ENCODE data around the gene PALLD.

The PALLD gene

DNA sequence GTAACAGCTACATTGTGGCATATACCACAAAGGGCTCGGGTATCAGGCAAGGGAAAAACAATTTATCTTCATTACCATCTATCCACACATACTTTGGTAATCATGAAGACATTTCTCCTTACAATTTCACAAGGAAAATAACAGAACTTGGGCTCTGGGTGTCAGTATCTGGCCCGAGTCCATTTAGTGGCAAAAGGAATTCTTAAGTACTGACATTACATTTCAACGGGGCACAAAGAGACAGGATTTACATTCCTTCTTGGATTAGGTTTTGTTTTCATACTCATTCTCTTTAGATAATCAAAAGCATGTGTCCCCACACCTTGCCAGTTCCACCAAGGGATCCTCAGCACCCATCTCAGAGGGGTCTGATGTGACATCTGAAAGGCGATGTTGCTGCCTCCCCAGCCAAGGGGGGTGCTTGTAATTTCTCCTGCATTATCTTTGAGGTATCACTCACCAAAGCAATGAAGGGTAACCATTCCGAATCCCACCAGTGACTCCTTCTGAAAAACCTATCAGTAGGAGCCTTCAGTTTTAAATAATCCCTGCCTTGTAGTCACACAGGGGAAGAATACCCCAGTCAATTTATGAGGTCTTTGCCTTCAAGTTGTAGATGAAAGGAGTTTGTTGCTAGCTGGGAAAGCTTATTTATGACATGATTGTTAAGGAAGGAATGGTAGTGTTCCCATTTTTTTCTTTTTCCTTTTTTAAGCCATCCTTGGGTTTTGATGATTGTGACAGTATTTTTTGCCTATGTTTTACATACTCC lies 118.6 kb downstream of the PALLD start:
- peaks cover 18% of the 10 kb centered on the region for H3K27me3 Mint-ChIP-seq (ENCODE audit: low read depth)
- H3K36me3 Mint-ChIP-seq (ENCODE audit: low read depth) = no peaks in the 10 kb centered on the region
- H3K27ac Mint-ChIP-seq = no peak overlapping the region
- H3K9me3 Mint-ChIP-seq = no peaks in the 10 kb centered on the region
- H3K4me1 Mint-ChIP-seq (ENCODE audit: low read depth) = no peaks in the 10 kb centered on the region
- H3K4me3 Mint-ChIP-seq = no peak overlapping the region

DNA sequence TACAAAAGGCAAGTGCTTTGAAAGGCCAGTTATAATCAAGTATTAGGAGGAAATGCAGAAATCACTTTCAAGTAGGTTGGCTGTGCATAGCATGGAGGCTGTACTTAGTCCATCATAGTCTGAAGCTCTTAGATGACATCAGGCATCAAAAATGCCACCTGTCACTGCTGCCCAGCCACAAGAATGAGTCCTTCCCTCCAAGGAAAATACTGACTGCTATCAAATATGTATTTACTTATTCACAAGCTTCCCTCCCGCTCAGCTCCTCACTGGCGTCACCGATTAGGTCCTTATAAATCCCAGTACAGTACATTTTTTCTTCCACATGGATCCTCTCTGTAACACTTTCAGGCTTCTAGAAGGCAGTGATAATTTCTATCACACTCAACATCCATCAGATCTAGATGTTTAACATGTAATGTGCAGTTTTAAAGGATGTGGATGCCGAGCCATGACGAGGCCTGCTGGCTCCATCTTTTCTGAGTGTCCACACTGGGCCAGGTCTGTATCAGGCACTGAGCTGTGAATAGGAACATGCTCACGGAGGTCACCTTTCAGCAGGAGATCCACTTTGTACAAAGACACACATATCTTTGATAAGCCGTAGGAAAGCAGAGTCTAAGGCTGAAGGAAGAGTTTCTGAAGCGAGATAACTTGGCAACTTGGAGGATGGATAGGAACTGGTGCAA lies 121.9 kb downstream of the PALLD start:
- no peak overlapping the region for H3K4me3 Mint-ChIP-seq
- no peaks in the 10 kb centered on the region for H3K9me3 Mint-ChIP-seq
- H3K36me3 Mint-ChIP-seq (ENCODE audit: low read depth) = no peaks in the 10 kb centered on the region
- peaks cover 26% of the 10 kb centered on the region for H3K27me3 Mint-ChIP-seq (ENCODE audit: low read depth)
- no peaks in the 10 kb centered on the region for H3K4me1 Mint-ChIP-seq (ENCODE audit: low read depth)
- H3K27ac Mint-ChIP-seq = no peak overlapping the region

DNA sequence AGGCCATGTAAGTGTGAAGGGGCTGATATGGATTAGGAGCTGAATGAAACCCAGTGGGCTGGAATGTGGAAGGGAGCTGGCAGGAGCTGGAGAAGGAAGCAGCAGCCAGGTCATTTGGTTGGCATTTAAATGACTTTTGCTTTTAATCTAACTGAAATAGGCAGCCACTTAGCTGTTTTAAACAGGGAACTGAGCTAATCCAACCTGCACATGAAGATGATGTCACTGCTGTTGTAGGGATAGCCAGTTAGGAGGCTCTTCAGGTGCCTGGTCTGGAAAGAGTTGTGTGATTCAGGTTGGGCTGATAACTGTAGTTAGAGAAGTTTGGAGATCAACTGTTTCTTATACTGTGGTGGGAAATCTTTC lies 122.4 kb downstream of the PALLD start:
- H3K4me1 Mint-ChIP-seq (ENCODE audit: low read depth) = no peaks in the 10 kb centered on the region
- no peak overlapping the region for H3K4me3 Mint-ChIP-seq
- H3K36me3 Mint-ChIP-seq (ENCODE audit: low read depth) = no peaks in the 10 kb centered on the region
- H3K9me3 Mint-ChIP-seq = no peaks in the 10 kb centered on the region
- H3K27me3 Mint-ChIP-seq (ENCODE audit: low read depth) = peaks cover 28% of the 10 kb centered on the region
- H3K27ac Mint-ChIP-seq = no peak overlapping the region

DNA sequence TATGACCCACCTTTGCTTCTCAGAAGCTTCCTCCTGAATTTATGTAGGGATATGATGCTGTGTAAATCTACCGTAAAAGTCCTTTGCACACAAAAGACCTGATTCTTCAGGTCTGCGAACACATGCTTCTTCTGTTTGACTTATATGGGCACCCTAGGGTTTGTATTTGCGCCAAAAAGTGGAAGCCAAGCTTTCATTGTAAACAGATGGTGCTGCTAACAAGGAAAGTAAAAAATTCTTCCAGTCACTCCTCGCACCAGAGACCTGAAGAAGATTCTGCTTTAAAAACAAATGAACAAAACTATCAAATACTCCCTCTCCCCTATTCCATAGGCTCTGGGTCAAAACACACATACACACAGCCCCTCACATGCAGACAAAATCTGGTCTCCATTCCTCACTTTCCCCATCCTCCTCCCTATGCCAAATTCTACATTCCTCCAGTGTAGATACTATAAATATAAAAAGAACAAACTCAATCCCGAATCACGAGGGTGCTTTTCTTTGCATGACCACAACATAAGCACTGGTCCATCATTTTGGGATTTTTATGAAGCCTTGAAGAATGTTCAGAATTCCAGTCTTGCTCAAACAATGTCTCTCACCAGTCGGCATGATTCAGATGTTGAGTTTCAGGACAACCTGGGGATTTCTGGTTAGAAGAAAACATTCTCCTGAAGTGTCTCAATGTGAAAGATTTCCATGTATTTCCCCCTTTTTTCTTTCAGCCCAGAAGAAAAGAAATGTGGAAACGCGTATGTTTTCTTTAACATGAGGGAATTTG lies 125.1 kb downstream of the PALLD start:
- H3K4me1 Mint-ChIP-seq (ENCODE audit: low read depth) = no peaks in the 10 kb centered on the region
- no peak overlapping the region for H3K27ac Mint-ChIP-seq
- H3K4me3 Mint-ChIP-seq = no peak overlapping the region
- H3K36me3 Mint-ChIP-seq (ENCODE audit: low read depth) = no peaks in the 10 kb centered on the region
- H3K27me3 Mint-ChIP-seq (ENCODE audit: low read depth) = peaks cover 25% of the 10 kb centered on the region
- H3K9me3 Mint-ChIP-seq = no peaks in the 10 kb centered on the region

DNA sequence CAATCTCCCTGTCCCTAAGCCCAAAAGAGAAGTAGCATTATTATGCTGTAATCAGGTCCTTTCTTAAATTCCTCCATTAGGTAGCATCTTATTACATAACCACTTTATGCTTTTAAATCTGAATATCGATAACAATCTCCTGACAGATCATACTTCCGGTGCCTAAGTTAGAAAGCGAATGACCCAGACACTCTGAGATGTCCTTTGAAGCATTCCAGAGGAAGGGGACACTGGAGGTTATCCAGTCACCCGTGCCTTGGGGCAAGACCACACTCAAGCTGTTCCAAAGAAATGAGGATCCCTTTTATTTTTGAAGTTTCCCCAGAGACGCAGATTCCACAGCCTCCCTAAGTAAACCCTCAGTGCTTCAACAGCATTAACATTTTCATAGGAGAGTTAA lies 125.7 kb downstream of the PALLD start:
- H3K9me3 Mint-ChIP-seq = no peaks in the 10 kb centered on the region
- H3K36me3 Mint-ChIP-seq (ENCODE audit: low read depth) = no peaks in the 10 kb centered on the region
- H3K27me3 Mint-ChIP-seq (ENCODE audit: low read depth) = peaks cover 25% of the 10 kb centered on the region
- H3K4me3 Mint-ChIP-seq = no peak overlapping the region
- no peaks in the 10 kb centered on the region for H3K4me1 Mint-ChIP-seq (ENCODE audit: low read depth)
- H3K27ac Mint-ChIP-seq = no peak overlapping the region

DNA sequence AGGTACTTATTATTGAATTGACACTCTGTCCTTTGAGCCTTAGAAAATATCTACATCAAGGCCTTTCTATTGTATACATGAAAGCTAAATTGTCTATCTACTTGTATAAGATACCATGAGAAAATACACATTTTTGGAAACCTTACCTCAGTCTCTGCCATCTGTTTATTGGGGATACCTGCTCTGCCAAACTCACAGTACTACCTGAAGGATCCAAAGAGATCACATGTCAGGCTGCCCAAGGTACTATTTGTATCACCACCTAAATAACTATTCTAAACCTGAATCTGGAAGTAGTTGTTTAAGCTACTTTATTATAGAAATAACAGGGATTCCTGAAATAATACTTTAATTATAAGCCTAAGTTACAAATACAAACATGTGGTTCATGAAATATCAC lies 126.2 kb downstream of the PALLD start:
- Mint-ChIP-seq H3K36me3 (ENCODE audit: low read depth) (no peaks in the 10 kb centered on the region), H3K27ac (no peak overlapping the region), H3K27me3 (ENCODE audit: low read depth) (peaks cover 25% of the 10 kb centered on the region), H3K4me1 (ENCODE audit: low read depth) (no peaks in the 10 kb centered on the region), H3K9me3 (no peaks in the 10 kb centered on the region), H3K4me3 (no peak overlapping the region)

DNA sequence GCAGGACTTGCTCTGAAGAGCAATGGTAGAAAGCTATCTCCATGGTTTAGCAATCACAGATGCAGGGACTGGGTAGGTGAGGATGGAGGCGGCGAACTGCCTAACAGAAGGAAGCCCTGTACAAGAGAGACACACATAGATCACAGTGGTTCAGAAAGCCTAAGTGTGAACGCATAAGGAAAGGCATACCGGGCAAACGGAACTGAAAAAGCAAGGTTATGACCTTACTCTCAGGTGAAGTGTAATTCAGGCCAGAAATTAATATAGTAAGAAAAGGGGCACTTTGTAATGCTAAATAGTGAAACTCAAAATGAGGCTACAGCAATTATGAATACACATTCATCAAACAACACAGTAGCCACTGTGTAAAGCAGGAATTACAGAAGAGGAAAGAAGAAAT lies 126.6 kb downstream of the PALLD start:
- H3K36me3 Mint-ChIP-seq (ENCODE audit: low read depth) = no peaks in the 10 kb centered on the region
- no peaks in the 10 kb centered on the region for H3K9me3 Mint-ChIP-seq
- H3K4me1 Mint-ChIP-seq (ENCODE audit: low read depth) = no peaks in the 10 kb centered on the region
- no peak overlapping the region for H3K4me3 Mint-ChIP-seq
- peaks cover 29% of the 10 kb centered on the region for H3K27me3 Mint-ChIP-seq (ENCODE audit: low read depth)
- H3K27ac Mint-ChIP-seq = no peak overlapping the region

DNA sequence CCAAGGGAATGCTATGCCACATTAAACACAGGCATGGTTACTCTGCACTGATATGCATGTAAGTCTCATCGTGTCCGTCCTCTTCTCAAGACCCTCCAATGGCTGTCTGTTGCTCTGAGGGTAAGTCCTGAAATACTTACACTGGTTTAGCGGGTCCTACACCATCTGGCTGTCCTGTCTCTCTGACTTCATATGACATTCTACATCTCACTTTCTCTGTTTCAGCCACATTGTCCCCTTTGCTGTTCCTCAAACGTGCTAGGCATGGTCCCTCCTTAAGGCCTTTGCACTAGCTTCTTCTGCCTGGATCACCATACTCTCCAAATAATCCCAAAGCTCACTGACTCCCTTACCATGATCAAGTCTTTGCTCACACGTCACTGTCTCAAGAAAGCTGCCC lies 131.4 kb downstream of the PALLD start:
- H3K27ac Mint-ChIP-seq = no peak overlapping the region
- H3K9me3 Mint-ChIP-seq = no peaks in the 10 kb centered on the region
- peaks cover 57% of the 10 kb centered on the region for H3K27me3 Mint-ChIP-seq (ENCODE audit: low read depth)
- H3K36me3 Mint-ChIP-seq (ENCODE audit: low read depth) = no peaks in the 10 kb centered on the region
- H3K4me3 Mint-ChIP-seq = no peak overlapping the region
- peaks cover 4% of the 10 kb centered on the region for H3K4me1 Mint-ChIP-seq (ENCODE audit: low read depth)

DNA sequence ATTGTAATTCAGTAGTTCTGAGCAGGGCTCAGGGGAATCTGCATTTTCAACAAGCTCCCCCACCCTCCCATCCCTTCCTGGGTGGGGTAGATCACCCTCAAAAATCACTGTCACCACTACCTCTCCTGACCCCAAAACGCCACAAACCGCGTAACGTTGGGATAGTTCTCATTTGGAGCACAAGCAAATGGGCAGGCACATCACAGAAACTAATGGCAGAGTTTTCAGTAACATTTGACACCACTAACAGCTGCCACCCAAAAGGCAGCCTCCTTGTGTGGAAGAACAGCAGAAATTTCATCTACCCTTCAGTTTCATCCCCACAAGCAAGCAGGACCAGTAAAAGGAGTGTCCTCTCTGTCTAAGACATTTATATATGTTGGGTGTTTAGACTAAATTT lies 132.7 kb downstream of the PALLD start:
- Mint-ChIP-seq H3K27ac (no peak overlapping the region), H3K4me3 (no peak overlapping the region), H3K36me3 (ENCODE audit: low read depth) (no peaks in the 10 kb centered on the region), H3K4me1 (ENCODE audit: low read depth) (peaks cover 6% of the 10 kb centered on the region), H3K9me3 (no peaks in the 10 kb centered on the region), H3K27me3 (ENCODE audit: low read depth) (peaks cover 62% of the 10 kb centered on the region)

DNA sequence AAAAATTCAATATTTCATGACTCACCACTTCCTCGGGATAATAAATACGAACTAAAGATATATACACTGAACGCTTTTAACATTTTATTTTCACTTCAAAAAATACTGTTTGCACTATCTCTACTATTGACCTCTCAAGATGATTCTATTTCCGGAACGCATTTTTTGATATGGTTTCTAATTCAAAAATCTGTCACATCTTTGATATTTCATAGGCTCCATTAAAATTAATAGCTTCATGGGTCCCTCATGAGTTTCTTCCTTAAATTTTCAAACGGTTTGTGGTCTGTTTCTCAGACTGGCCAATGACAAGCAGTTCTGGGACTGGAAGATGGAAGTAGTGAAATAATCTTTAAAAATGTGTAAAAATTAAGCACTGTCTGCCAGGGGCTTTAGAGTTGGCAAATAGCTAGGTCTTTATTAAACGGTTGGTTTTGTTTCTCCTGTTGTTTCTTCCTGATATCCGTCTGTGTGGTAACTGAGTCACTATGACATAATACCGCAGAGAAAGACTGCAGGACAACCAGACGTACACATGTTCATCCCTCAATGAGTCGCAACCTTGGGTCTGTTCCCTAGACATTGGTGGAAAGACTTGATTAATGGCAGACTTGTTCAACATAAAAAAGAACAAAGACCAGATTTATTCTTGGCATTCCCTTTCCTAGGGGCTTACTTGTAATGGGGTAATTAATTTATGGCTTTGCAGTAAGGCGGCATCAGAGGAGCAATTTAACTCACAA lies 133.8 kb downstream of the PALLD start:
- Mint-ChIP-seq H3K27me3 (ENCODE audit: low read depth) (peaks cover 72% of the 10 kb centered on the region), H3K4me3 (no peak overlapping the region), H3K4me1 (ENCODE audit: low read depth) (peaks cover 6% of the 10 kb centered on the region), H3K36me3 (ENCODE audit: low read depth) (no peaks in the 10 kb centered on the region), H3K27ac (no peak overlapping the region), H3K9me3 (no peaks in the 10 kb centered on the region)

DNA sequence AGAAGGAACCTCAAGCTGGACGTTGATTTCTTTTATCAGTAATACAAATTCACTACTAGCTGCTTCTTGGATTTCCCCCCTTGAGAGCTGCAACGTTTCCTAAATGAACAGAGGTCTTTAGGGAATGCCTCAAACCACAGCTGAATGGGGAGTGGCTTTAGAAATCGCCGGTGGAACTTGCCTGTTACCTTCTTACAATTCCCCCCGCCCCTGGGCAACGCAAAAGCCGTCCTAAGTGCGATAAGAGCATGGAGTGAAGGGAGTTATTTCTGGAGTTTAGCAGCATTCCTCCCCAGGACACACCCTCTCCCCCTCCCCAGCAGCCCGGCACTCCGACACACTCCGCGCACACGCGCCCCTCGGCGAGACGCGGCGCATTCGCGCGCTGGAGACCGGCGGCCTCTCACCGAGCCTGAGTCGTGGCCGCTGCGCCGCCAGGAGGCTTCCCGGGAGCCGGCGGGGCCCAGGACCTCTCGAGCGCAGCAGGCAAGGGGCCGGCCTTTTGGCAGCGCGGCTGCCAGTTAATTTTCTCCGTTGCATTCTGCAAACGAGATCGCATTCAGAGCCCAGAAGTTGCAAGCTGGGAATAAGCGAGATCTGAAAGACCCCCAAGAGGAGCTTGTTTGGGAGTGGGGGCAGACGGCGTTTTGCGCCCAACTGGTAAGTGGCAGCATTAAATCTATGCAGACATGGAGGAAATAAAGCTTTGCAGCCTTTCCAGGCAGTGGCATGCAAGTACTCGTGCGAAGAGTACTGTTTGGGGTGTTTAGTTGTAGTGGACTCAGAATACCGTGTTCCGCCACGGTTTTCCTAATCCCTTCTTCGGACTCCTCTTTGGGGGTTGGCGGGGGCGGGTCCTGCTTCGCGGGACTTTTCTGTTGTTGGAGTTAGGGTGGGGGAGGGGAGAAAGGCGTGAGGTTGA lies 134.7 kb downstream of the PALLD start:
- Mint-ChIP-seq H3K27ac (no peak overlapping the region), H3K27me3 (ENCODE audit: low read depth) (peaks cover 80% of the 10 kb centered on the region)

DNA sequence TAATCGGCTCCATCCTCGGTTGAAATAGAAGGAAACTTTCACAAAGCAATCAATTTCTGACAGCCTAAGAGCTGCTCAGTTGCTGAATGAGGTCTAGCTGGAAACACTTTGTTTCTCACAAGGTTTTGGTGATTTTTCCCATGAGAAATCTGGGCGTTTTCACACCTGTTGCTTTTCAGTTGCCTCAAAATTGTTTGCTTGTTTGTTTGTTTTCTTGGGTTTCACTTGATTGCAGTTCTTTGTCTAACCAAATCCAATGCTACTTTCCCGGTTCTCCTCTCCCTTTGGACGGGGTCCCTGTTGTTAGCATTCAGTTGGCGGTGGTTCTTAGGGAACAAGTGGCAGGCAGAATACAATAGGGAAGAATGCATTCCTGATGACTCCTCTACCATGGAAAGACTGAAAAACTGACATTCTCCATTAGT lies 135.5 kb downstream of the PALLD start:
- Mint-ChIP-seq H3K4me3 (no peak overlapping the region), H3K27me3 (ENCODE audit: low read depth) (peaks cover 85% of the 10 kb centered on the region), H3K4me1 (ENCODE audit: low read depth) (peaks cover 6% of the 10 kb centered on the region), H3K36me3 (ENCODE audit: low read depth) (no peaks in the 10 kb centered on the region), H3K9me3 (no peaks in the 10 kb centered on the region), H3K27ac (no peak overlapping the region)

More for the DNA sequence above, 134.7 kb downstream of the PALLD start:
- Mint-ChIP-seq H3K36me3 (ENCODE audit: low read depth) (no peaks in the 10 kb centered on the region), H3K4me3 (peak overlapping the region; percentile 37), H3K4me1 (ENCODE audit: low read depth) (peaks cover 6% of the 10 kb centered on the region), H3K9me3 (no peaks in the 10 kb centered on the region)

DNA sequence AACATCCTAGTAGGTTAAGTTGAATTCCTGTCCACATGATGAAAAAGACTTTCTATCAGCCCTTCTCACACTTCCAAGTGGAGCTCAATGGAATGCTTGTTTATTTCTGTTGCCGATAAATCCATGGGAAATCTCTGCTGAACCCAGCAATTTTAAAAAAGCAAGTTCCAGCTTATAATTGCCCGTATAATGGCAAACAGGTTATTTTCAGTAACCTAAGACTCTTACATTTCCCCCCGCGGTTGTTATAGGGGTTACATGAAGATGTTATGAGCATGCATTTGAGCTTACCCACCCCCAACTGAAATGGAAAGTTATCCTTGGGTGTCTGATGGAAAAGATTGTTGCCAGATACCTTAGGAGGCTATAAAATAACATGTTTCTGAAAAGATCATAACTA lies 136.2 kb downstream of the PALLD start:
- H3K9me3 Mint-ChIP-seq = no peaks in the 10 kb centered on the region
- H3K4me3 Mint-ChIP-seq = no peak overlapping the region
- H3K27ac Mint-ChIP-seq = no peak overlapping the region
- peaks cover 85% of the 10 kb centered on the region for H3K27me3 Mint-ChIP-seq (ENCODE audit: low read depth)
- no peaks in the 10 kb centered on the region for H3K36me3 Mint-ChIP-seq (ENCODE audit: low read depth)
- H3K4me1 Mint-ChIP-seq (ENCODE audit: low read depth) = peaks cover 6% of the 10 kb centered on the region
